ENCODE results near the gene KCNIP2.

Gene KCNIP2

GRCh38 chr10:101782811-101783735 lies 60.5 kb downstream of the KCNIP2 start, which contains the start of gene NPM3:
Gene NPM3, minus strand, starts transcription at chr10:101783446. Its CDS starts 56 bp downstream, at chr10:101783390.
- DNase-seq (ENCODE audit: low spot score): peak; percentile 75

GRCh38 chr10:101781984-101782810 lies 61.4 kb downstream of the KCNIP2 start:
- no peak for DNase-seq (ENCODE audit: low spot score)

GRCh38 chr10:101781655-101781983 lies 62.0 kb downstream of the KCNIP2 start:
- DNase-seq (ENCODE audit: low spot score): no peak

GRCh38 chr10:101780818-101781654 lies 62.6 kb downstream of the KCNIP2 start:
- peak; percentile 52 for DNase-seq (ENCODE audit: low spot score)

- no peak for DNase-seq (ENCODE audit: low spot score)
Observed at GRCh38 chr10:101780187-101780817, 63.3 kb downstream of the KCNIP2 start.

- DNase-seq (ENCODE audit: low spot score): peak; percentile 23
Observed at GRCh38 chr10:101779544-101780186, 63.9 kb downstream of the KCNIP2 start.

- DNase-seq (ENCODE audit: low spot score): peak; percentile 82
Observed at GRCh38 chr10:101778781-101779543, 64.6 kb downstream of the KCNIP2 start.

- no peak for DNase-seq (ENCODE audit: low spot score)
Observed at GRCh38 chr10:101778151-101778780, 65.3 kb downstream of the KCNIP2 start.

- no peak for DNase-seq (ENCODE audit: low spot score)
Observed at GRCh38 chr10:101777619-101778145, 65.9 kb downstream of the KCNIP2 start.

GRCh38 chr10:101776161-101776817 lies 67.3 kb downstream of the KCNIP2 start:
- no peak for DNase-seq (ENCODE audit: low spot score)

Data from SW480 (cell line).